Heart right ventricle (tissue), 16 donors: ENCODE results near the gene SF3B2. TPM values are rescaled to one million over a fixed set of nuclear protein-coding genes. Genes with fewer than 3 reads are reported as not detected.

Experiments used
- ATAC-seq, 8 donors: fragments of 200-7000 bp; cut with Tn5 transposase; one replicate each; pipeline ENCODE4 v1.9.1; 2020; ENCODE audit warnings: mild to moderate bottlenecking in 8 of 8, moderate library complexity in 8 of 8, moderate number of reproducible peaks in 1 of 8
- DNase-seq, 2 donors: peaks; one replicate each; pipeline ENCODE4 v3.0.0-alpha.2; 2020
- H3K27ac ChIP-seq, 10 donors: fragments of 200-600 bp; sonication (generic) in 2 of 10; one replicate each; pipeline versions ENCODE4 v1.5.0 to v1.8.0; 2020 to 2022; ENCODE audit warnings: mild to moderate bottlenecking in 3 of 10
- H3K27me3 ChIP-seq, 7 donors: fragments of 200-600 bp; one replicate each; pipeline ENCODE4 v1.8.0; 2021 to 2022; ENCODE audit warnings: mild to moderate bottlenecking in 2 of 7
- H3K36me3 ChIP-seq, 9 donors: fragments of 200-600 bp; sonication (generic) in 1 of 9; one replicate each; pipeline versions ENCODE4 v1.5.0 to v1.8.0; 2020 to 2022; ENCODE audit warnings: mild to moderate bottlenecking in 2 of 9
- H3K4me1 ChIP-seq, 9 donors: fragments of 200-600 bp; sonication (generic) in 1 of 9; one replicate each; pipeline versions ENCODE4 v1.5.0 to v1.8.0; 2020 to 2022; ENCODE audit warnings: mild to moderate bottlenecking in 4 of 9
- H3K4me3 ChIP-seq, 10 donors: fragments of 200-600 bp; sonication (generic) in 2 of 10; one replicate each; pipeline versions ENCODE4 v1.5.0 to v1.8.0; 2020 to 2022; ENCODE audit warnings: mild to moderate bottlenecking in 7 of 10, moderate library complexity in 2 of 10
- H3K9me3 ChIP-seq, 11 donors: fragments of 200-600 bp in 10 of 11; sonication (generic) in 2 of 11; one replicate each; pipeline versions ENCODE4 v1.5.0 to v1.8.0; 2013 to 2022; ENCODE audit warnings: mild to moderate bottlenecking in 2 of 11, control low read depth in 1 of 11, moderate library complexity in 1 of 11
- WGBS, 2 donors: extraction: QIAGEN DNeasy Blood & Tissue Kit; methylation state at CpG; one replicate each; pipeline ENCODE4 v1.1.7; 2013; ENCODE audit warnings: inconsistent platforms in 1 of 2; 5-methylcytosine and 5-hydroxymethylcytosine counted together
- intact Hi-C, 10 donors: fragments of 100-400 bp; cut with DNase I; formaldehyde crosslinking; loops; one replicate each; pipeline versions ENCODE4 v1.11.1 to v1.14.2; 2022
- polyA plus RNA-seq, 2 donors: library from polyadenylated mRNA; stranded (reverse); fragments of 200-250 nt; gene quantifications; one replicate each; pipeline ENCODE4 v1.2.3, GENCODE V29; 2013
- total RNA-seq, 10 donors: library from RNA; stranded (reverse); fragmentation: NEBNext Ultra II Directional in 3 of 10; extraction: Animal tissue kit (Norgen Biotek cat#: 25700) in 3 of 10; gene quantifications; one replicate each; pipeline versions ENCODE4 v1.2.1 to v1.2.4, GENCODE V29; 2021 to 2023
- TF ChIP-seq, protein P1 (sequence below), 9 donors: fragments of 200-600 bp; sonication (generic) in 2 of 9; IDR thresholded peaks; one replicate each; pipeline versions ENCODE4 v1.5.0 to v1.8.0; 2021 to 2022; ENCODE audit warnings: antibody characterized with exemption in 9 of 9, mild to moderate bottlenecking in 5 of 9, moderate library complexity in 1 of 9
- donor health status: Arrhythmogenic right ventricular cardiomyopathy.
- donor health status: ischemic (EF 13 %, LVEDD 7.1; RV severe dilation, severe dysfunction).
- donor health status: healthy with polysubstance abuse.
- donor health status: DM: no; HTN: yes; CAD: no.
- donor health status: DM: no; HTN: no; CAD: no.
- donor health status: ischemic (EF 25% LVEDD 6.9; RV normal size, moderate dysfunction).
- donor health status: ischemic (EF 25% LVEDD 5.7; RV mildly dilated, moderate dysfunction).
- donor health status: healthy.
- donor health status: DM: yes; HTN: yes; CAD: no.
- donor health status: Ischemic cardiomyopathy.
- donor health status: ischemic (EF 35%, LVEDD 5.7; RV mildly dilated, moderate dysfunction).
- donor health status: nonischemic (EF 11% LVEDD 7.7; RV severe dilation, severe dysfunction).
- donor health status: DM: yes; HTN: yes; CAD: no.
- donor health status: PGD.
- donor health status: ischemic (EF 29% LVEDD 5.4; RV normal size, mild dysfunction).
- donor health status: nonischemic (EF 23%, LVEDD 6.1; RV moderate dilation, normal function).

Gene SF3B2
- total and polyA plus RNA-seq, 12 donors, result 46.5 to 94.9 (median 72.7) TPM

DNA sequence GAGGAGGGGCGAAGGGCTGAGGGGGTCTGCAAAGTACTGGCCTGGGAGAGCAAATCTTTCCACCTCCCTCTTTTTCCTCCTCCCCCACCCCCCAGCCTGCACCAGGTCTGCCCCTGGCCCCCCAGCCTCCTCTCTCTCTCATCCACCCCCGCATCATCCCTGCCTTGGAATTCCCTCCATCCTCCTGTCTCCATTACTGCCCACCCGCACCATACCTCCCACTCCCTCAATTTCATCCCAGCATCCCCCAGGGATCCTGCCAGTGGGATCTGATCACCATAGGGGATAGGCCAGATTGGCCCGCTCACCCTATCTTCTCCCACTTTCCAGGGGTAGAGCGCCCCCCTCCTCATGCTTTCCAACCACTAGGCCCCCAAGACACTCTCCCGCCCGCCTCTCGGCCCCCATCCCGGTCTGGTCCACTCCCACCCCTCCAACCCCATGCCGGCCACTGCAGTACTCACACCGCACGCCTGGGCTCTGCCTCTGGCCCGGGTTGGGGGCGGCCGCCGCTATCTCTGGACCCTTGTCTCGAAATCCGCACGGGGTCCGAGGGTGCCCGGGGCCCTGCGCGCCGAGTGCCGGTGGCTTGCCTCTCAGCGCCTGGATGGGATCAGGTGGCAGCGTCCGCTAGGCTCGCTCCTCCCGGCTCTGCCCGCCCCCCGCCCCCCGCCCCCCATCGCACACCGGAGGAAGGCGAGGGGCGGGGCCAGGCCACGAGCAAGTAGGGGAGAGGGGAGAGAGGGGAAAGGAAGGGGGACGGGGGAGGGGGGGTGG is 3.4 kb upstream of the SF3B2 start, which contains the start of gene GAL3ST3:
Gene GAL3ST3, minus strand, starts transcription at position 615 of the 777 bp plus-strand sequence. CDS start 3,746 bp downstream, outside the sequence.
- ATAC-seq (no peak), DNase-seq (no peak)
- H3K4me1 ChIP-seq, result peaks cover 7 to 57% (median 33%) of the 10 kb centered on the region in 9 donors
- H3K4me3 ChIP-seq, result peak within 1 kb of the TSS in 8 of 10 donors; percentile 10 to 47 (median 36)
- intact Hi-C loops, result no loop called here
- WGBS, 2 donors, result 9 to 12% methylated on average over 36 to 39 of the region's 39 CpGs
- peaks cover 0 to 28% (median 17%) of the 10 kb centered on the region in 7 donors for H3K27me3 ChIP-seq
- H3K36me3 ChIP-seq, result peaks cover 0 to 6% (median 0%) of the 10 kb centered on the region in 9 donors
- TF ChIP-seq, protein P1, sequence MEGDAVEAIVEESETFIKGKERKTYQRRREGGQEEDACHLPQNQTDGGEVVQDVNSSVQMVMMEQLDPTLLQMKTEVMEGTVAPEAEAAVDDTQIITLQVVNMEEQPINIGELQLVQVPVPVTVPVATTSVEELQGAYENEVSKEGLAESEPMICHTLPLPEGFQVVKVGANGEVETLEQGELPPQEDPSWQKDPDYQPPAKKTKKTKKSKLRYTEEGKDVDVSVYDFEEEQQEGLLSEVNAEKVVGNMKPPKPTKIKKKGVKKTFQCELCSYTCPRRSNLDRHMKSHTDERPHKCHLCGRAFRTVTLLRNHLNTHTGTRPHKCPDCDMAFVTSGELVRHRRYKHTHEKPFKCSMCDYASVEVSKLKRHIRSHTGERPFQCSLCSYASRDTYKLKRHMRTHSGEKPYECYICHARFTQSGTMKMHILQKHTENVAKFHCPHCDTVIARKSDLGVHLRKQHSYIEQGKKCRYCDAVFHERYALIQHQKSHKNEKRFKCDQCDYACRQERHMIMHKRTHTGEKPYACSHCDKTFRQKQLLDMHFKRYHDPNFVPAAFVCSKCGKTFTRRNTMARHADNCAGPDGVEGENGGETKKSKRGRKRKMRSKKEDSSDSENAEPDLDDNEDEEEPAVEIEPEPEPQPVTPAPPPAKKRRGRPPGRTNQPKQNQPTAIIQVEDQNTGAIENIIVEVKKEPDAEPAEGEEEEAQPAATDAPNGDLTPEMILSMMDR (IDR thresholded peaks at IDR 0.05), result no peak
- H3K9me3 ChIP-seq, result no peaks in the 10 kb centered on the region
- H3K27ac ChIP-seq, result peak within 1 kb of the TSS in 5 of 10 donors; percentile 30 to 77 (median 43)

DNA sequence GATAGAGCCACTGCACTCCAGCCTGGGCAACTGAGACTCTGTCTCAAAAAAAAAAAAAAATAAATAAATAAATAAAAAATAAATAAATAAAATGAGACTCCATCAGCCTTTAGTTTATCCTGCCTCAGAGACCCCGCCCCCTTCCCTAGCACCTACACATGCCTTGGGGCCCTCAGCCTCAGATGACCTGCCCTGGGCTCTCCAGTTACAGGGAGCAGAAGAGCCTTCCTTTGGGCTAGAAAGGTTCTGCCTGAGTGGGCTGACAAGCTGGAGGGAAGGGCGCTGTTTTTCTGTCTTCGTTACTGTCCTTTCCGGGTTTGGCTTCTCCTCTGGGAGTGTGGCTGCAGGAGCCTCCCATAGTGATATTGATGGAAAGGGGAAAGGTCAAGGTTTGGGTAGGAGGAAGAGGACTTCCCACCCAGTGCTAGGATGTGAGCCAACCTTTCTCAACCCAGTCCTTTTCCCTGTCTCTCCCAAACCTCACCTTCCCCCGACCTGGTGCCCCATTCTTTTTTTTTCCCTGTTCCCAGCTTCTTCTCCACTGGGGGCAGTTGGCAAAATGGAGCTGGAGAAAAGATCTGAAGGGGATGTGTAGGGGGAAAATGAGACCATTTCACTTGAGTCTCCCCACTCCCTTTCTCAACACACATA is 1.5 kb upstream of the SF3B2 start:
- H3K36me3 ChIP-seq, result peaks cover 0 to 26% (median 13%) of the 10 kb centered on the region in 9 donors
- 75 to 79% methylated on average over 5 of the region's 5 CpGs for whole genome bisulfite sequencing, 2 donors
- peaks cover 7 to 56% (median 31%) of the 10 kb centered on the region in 9 donors for H3K4me1 ChIP-seq
- no peak for DNase-seq
- H3K4me3 ChIP-seq, result peak overlapping the region in 1 of 10 donors; percentile 77
- peak overlapping the region in 6 of 10 donors; percentile 88 to 97 (median 94) for H3K27ac ChIP-seq
- H3K27me3 ChIP-seq, result peaks cover 0 to 28% (median 17%) of the 10 kb centered on the region in 7 donors
- TF ChIP-seq, protein P1 (IDR thresholded peaks at IDR 0.05), result no peak
- ATAC-seq, result no peak
- intact Hi-C loops, result no loop called here
- no peaks in the 10 kb centered on the region for H3K9me3 ChIP-seq

DNA sequence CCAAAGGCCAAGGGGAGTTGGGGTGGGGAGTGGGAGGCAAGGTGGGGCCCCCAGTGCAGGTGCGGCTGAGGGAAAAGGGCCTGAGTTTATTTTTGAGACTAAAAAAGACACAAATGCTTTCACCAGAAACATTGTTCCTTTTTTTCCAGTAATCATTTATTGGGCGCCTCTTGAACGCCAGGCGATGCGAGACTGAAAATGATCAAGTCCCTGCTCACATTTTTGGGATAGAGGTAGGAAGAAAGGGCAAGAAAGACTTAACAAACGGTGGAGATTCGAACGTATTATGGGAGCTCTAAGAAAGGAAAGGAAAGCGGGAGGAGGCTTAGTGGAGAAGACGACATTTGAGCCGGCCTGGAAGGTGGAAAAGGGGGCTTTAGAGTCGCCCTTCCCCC is 796 bp upstream of the SF3B2 start:
- Histone ChIP-seq H3K4me1 (peaks cover 7 to 56% (median 31%) of the 10 kb centered on the region in 9 donors), H3K36me3 (peaks cover 0 to 33% (median 19%) of the 10 kb centered on the region in 9 donors), H3K27ac (peak overlapping the region; percentile 51 to 97 (median 92)), H3K4me3 (peak overlapping the region; percentile 77 to 100 (median 97)), H3K9me3 (no peaks in the 10 kb centered on the region), H3K27me3 (peaks cover 0 to 27% (median 17%) of the 10 kb centered on the region in 7 donors)
- TF ChIP-seq, protein P1 (IDR thresholded peaks at IDR 0.05), result no peak
- intact Hi-C loops, result no loop called here
- ATAC-seq (no peak), DNase-seq (no peak)
- 31 to 32% methylated on average over 12 of the region's 12 CpGs for WGBS, 2 donors

DNA sequence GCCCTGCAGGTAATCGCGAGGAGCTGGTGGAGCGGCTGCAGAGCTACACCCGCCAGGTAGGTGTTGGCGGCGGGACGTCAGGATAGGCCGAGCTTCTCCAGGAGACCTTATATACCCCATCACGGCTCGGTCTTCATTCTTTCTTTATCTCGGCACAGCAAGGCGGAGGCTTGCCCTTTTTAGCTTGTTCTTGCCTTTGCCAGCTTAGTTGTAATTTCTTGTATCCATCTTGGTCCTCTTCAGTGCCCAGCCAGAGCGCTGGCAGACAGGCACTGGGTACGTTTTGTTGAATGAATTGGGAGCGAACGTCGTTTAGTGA is 459 bp downstream of the SF3B2 start:
- no peak for DNase-seq
- Histone ChIP-seq H3K27ac (peak overlapping the region in 9 of 10 donors; percentile 88 to 97 (median 93)), H3K4me1 (peaks cover 7 to 47% (median 28%) of the 10 kb centered on the region in 9 donors), H3K36me3 (peaks cover 0 to 45% (median 22%) of the 10 kb centered on the region in 9 donors), H3K4me3 (peak overlapping the region; percentile 77 to 100 (median 97)), H3K27me3 (peaks cover 0 to 24% (median 16%) of the 10 kb centered on the region in 7 donors), H3K9me3 (no peaks in the 10 kb centered on the region)
- 0 to 2% methylated on average over 17 of the region's 17 CpGs for whole genome bisulfite sequencing, 2 donors
- intact Hi-C loops, result loop anchor here in 2 of 10 donors (2.0 kb wide), 2 partner anchors 16 to 50 kb away; partner anchors contain the start of genes BANF1 (in 1 of the 2) and EIF1AD (in 1 of the 2)
- no peak for ATAC-seq
- TF ChIP-seq, protein P1 (IDR thresholded peaks at IDR 0.05), result no peak
